Sigmoid colon (tissue), 4 donors: ENCODE data around the gene PGAP6.
"Not testable (repeated sequence)": the region's sequence is repeated elsewhere in the genome, so short reads cannot be mapped to it uniquely, and the experiment has no call there.

Experiments used
- CTCF ChIP-seq, 4 experiments: fragments of 450-650 bp in 3 of 4; fragments of 200-600 bp in 1 of 4; IDR thresholded peaks; one replicate each; pipeline ENCODE4 v1.5.1; 2016 to 2019; ENCODE audit warnings: antibody characterized with exemption in 4 of 4, mild to moderate bottlenecking in 3 of 4, moderate library complexity in 2 of 4
- EP300 ChIP-seq, 4 donors: sonication (generic); formaldehyde crosslinking; IDR thresholded peaks; one replicate each; pipeline ENCODE4 v1.6.1; 2017; ENCODE audit warnings: antibody characterized with exemption in 4 of 4
- POLR2A ChIP-seq, 2 donors: fragments of 450-650 bp; IDR thresholded peaks; one replicate each; pipeline ENCODE4 v1.6.1; 2016; ENCODE audit warnings: antibody characterized with exemption in 2 of 2, mild to moderate bottlenecking in 2 of 2, moderate library complexity in 2 of 2
- POLR2AphosphoS5 ChIP-seq, 4 donors: sonication (generic); formaldehyde crosslinking; IDR thresholded peaks; one replicate each; pipeline ENCODE4 v1.6.1; 2017; ENCODE audit warnings: antibody characterized with exemption in 4 of 4

GRCh38 chr16:331181-331814, 50.5 kb downstream of the PGAP6 start:
- not testable (repeated sequence) for TF ChIP-seq CTCF, POLR2AphosphoS5, POLR2A, EP300 (IDR thresholded peaks at IDR 0.05)
